Activated CD8-positive, alpha-beta T cell treated with anti-CD3 and anti-CD28 coated beads for 36 hours (primary cell): Measurements from ENCODE around the gene SIVA1. TPM values are rescaled to one million over a fixed set of nuclear protein-coding genes. Genes with fewer than 3 reads are reported as not detected.

ENCODE experiments used
- ATAC-seq: fragments of 200-7000 bp; cut with Tn5 transposase; one replicate; pipeline ENCODE4 v1.10.0; 2021; ENCODE audit warnings: mild to moderate bottlenecking, moderate library complexity
- CTCF ChIA-PET: fragments of 350-600 bp; sonication (Branson Sonifier 250); formaldehyde crosslinking; loops from one replicate; lab custom pipeline; 2021; ENCODE audit warnings: antibody characterized with exemption; lab: Charles Lee
- POLR2A ChIA-PET: fragments of 350-600 bp; sonication (Branson Sonifier 250); formaldehyde crosslinking; loops from one replicate; lab custom pipeline; 2021; ENCODE audit warnings: antibody characterized with exemption; lab: Charles Lee
- DNase-seq: peaks from one replicate; pipeline ENCODE4 v3.0.0-alpha.2; 2020
- H3K27ac Mint-ChIP-seq: one replicate; pipeline ENCODE4 v1.8.0; 2021; ENCODE audit warnings: mild to moderate bottlenecking, mixed read lengths
- H3K27me3 Mint-ChIP-seq: one replicate; pipeline ENCODE4 v1.8.0; 2021; ENCODE audit warnings: mixed read lengths
- H3K36me3 Mint-ChIP-seq: one replicate; pipeline ENCODE4 v1.8.0; 2021; ENCODE audit warnings: low read depth, mixed read lengths
- H3K4me1 Mint-ChIP-seq: one replicate; pipeline ENCODE4 v1.8.0; 2021; ENCODE audit warnings: low read depth, mixed read lengths
- H3K4me3 Mint-ChIP-seq: one replicate; pipeline ENCODE4 v1.8.0; 2021; ENCODE audit warnings: mild to moderate bottlenecking, moderate library complexity, mixed read lengths
- H3K9me3 Mint-ChIP-seq: one replicate; pipeline ENCODE4 v1.8.0; 2021; ENCODE audit warnings: mixed read lengths
- intact Hi-C: fragments of 100-400 bp; cut with micrococcal nuclease; formaldehyde crosslinking; loops from one replicate; pipeline ENCODE4 v1.10.0; 2022
- total RNA-seq, 2 experiments: library from RNA; stranded (reverse); gene quantifications; one replicate each; pipeline ENCODE4 v1.2.3, GENCODE V29; 2021
- TF ChIP-seq, protein P1 (sequence below): fragments of 200-600 bp; IDR thresholded peaks from one replicate; pipeline ENCODE4 v1.8.0; 2022; ENCODE audit warnings: antibody characterized with exemption, mild to moderate bottlenecking

The SIVA1 gene
- total RNA-seq, 2 experiments from 2014 or later = 115 to 125 TPM

DNA sequence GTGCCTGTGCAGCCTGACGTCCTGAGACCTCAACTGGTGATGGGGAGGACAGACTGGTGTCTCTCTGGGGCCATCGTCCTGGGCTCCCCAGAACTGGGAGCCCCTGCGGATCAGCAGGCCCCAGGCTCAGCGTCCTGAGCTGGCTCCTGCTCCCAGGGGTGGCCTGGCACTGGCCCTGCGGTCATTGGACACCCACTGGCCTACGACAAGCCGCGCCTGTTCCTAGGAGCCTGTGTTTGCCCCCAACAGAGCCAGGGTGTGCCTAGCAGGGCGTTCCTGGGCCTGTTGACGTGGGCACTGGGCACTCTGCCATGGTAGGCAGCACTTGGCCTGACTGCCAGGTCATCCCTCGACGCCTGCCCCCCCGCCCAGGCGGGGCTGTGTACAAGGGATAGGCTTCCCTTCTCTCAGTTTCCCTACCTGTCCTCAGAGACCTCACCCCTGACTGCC is 20.6 kb upstream of the SIVA1 start:
- Mint-ChIP-seq H3K27me3 (no peaks in the 10 kb centered on the region), H3K9me3 (no peaks in the 10 kb centered on the region), H3K4me1 (no peaks in the 10 kb centered on the region), H3K4me3 (no peak overlapping the region), H3K36me3 (no peaks in the 10 kb centered on the region), H3K27ac (no peak overlapping the region)
- no peak for ATAC-seq
- no peak for DNase-seq
- CTCF ChIA-PET = no interaction called here
- TF ChIP-seq, protein P1, sequence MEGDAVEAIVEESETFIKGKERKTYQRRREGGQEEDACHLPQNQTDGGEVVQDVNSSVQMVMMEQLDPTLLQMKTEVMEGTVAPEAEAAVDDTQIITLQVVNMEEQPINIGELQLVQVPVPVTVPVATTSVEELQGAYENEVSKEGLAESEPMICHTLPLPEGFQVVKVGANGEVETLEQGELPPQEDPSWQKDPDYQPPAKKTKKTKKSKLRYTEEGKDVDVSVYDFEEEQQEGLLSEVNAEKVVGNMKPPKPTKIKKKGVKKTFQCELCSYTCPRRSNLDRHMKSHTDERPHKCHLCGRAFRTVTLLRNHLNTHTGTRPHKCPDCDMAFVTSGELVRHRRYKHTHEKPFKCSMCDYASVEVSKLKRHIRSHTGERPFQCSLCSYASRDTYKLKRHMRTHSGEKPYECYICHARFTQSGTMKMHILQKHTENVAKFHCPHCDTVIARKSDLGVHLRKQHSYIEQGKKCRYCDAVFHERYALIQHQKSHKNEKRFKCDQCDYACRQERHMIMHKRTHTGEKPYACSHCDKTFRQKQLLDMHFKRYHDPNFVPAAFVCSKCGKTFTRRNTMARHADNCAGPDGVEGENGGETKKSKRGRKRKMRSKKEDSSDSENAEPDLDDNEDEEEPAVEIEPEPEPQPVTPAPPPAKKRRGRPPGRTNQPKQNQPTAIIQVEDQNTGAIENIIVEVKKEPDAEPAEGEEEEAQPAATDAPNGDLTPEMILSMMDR = no peak
- POLR2A ChIA-PET = interaction anchor here (1.0 kb wide), 1 partner anchor 10 kb away, joined by 3 read pairs; no protein-coding TSS in a partner anchor
- intact Hi-C loops = no loop called here

DNA sequence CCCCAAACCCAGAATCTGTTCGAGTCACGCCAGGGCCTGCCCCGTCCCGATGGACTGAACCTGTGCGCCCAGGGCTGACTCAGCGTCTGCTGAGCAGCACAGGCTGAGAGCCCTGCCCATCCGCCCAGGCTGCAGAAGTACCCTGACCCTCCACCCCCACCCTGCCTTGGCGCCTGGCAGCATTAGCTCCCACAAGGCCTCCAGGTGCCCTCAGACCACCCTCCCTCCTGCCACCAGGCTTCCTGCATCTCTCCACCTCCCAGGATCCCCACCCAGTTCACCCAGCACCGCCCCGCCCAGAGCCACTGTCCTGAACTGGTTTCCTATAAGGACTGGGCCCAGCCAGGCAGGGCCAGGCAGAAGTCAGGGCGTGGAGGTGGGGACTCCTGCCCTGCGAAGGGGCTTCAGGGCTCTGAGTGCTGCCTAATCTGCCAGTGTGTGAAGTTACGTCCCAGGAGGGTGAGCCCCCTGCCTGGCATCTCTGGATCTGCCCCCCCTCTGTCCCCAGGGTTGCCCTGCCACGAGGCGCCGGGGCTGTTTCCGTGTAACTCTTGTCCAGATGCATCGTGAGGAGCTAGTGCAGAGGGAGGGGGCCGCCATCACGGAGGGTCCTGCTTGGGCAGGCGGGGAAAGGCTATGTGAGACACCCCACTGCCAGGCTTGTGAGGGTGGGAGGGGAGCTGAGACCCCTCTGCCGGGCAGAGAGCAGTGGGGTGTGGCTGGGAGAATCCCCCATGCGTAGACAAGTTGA is 19.8 kb upstream of the SIVA1 start:
- ChIA-PET POLR2A (interaction anchor here (0.6 to 1.0 kb wide), 2 partner anchors 9 to 110 kb away, joined by 3 read pairs; no protein-coding TSS in a partner anchor), CTCF (no interaction called here)
- TF ChIP-seq, protein P1 = no peak
- Mint-ChIP-seq H3K27me3 (no peaks in the 10 kb centered on the region), H3K4me3 (no peak overlapping the region), H3K4me1 (no peaks in the 10 kb centered on the region), H3K27ac (no peak overlapping the region), H3K9me3 (no peaks in the 10 kb centered on the region), H3K36me3 (no peaks in the 10 kb centered on the region)
- intact Hi-C loops = no loop called here
- ATAC-seq (no peak), DNase-seq (no peak)

DNA sequence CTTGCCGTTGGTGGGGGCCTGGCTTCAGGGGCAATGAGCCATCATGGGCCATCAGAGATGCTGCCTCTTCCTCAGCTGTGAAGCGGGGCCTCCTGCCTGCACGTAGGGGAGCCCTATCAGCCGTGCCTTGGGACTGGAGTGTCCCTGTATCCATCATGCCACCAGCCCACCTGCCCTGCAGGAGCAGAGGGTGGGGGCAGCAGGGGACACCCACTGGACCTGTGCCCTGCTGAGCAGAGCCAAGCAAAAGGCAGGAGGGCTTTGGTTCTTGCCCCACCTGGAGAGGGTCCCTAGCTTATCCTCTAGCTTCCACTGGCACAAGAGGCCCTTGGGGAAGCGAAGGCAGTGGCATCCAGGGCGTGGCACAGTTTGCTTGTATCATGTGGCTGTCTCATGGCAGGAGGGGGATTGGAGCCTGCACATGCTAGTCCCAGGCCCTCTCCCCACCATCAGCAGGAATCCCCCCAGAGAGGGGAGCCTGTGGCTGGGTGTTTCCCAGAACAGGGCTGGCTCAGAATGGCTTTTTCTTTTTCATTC is 18.8 kb upstream of the SIVA1 start:
- no peaks in the 10 kb centered on the region for H3K9me3 Mint-ChIP-seq
- H3K4me1 Mint-ChIP-seq = no peaks in the 10 kb centered on the region
- H3K36me3 Mint-ChIP-seq = no peaks in the 10 kb centered on the region
- POLR2A ChIA-PET = no interaction called here
- TF ChIP-seq, protein P1 = no peak
- no peak overlapping the region for H3K27ac Mint-ChIP-seq
- CTCF ChIA-PET = interaction anchor here (1.8 kb wide), 1 partner anchor 20 kb away, joined by 5 read pairs; no protein-coding TSS in a partner anchor
- intact Hi-C loops = no loop called here
- H3K4me3 Mint-ChIP-seq = no peak overlapping the region
- no peak for ATAC-seq
- H3K27me3 Mint-ChIP-seq = no peaks in the 10 kb centered on the region
- DNase-seq = no peak

GRCh38 chr14:104734601-104734990 is 18.4 kb upstream of the SIVA1 start:
- H3K27me3 Mint-ChIP-seq = no peaks in the 10 kb centered on the region
- no peaks in the 10 kb centered on the region for H3K4me1 Mint-ChIP-seq
- ChIA-PET CTCF (interaction anchor here (1.8 kb wide), 1 partner anchor 19 kb away, joined by 5 read pairs; no protein-coding TSS in a partner anchor), POLR2A (no interaction called here)
- H3K9me3 Mint-ChIP-seq = no peaks in the 10 kb centered on the region
- intact Hi-C loops = no loop called here
- no peak overlapping the region for H3K4me3 Mint-ChIP-seq
- DNase-seq (no peak), ATAC-seq (no peak)
- TF ChIP-seq, protein P1 = no peak
- no peaks in the 10 kb centered on the region for H3K36me3 Mint-ChIP-seq
- no peak overlapping the region for H3K27ac Mint-ChIP-seq
